OCI-LY3 (cell line): ENCODE data around the gene PGS1.

ENCODE experiments used
- EZH2phosphoT487 ChIP-seq: fragments of 200-600 bp; shearing (Covaris generic); IDR thresholded peaks from 2 replicates; pipeline ENCODE4 v1.6.1; 2018; ENCODE audit warnings: antibody characterized with exemption, mixed run types, low read depth
- TF ChIP-seq, protein P1 (sequence below): fragments of 200-600, 300-600 bp; sonication (generic); IDR thresholded peaks from 2 replicates; pipeline ENCODE4 v1.5.1; 2014; ENCODE audit warnings: antibody characterized with exemption, low read length, low read depth

DNA sequence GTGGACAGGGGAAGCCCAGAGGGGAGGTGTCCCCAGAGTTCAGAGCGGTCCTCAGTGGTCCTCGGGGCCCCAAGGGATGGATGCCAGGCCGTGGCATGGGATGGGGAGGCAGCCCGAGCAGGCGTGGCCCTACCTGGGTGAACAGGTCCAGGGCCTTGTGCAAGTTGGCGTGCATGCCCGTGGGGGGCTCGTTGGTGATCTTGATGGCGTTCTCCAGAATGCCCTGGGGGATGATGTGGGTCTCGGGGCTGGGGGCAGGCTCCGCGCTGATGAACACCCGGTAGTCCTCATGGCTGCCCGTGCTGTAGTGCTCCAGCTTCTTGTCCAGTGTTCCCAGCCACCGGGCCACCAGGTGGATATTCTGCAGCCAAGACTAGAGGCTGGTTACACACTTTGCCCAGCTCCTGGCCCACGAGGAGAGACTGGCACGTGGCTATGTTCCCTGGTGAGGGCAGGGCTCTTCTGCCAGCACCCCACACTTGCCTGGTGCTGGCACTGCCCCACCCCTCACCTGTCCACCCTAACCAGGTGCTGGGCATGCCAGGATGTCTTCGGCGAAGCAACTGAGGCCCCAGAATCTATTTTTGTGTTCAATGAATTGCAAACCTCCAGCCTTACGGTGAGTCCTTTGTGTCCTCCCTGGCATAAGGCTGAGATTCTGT, 59.2 kb downstream of the PGS1 start:
- TF ChIP-seq, protein P1, sequence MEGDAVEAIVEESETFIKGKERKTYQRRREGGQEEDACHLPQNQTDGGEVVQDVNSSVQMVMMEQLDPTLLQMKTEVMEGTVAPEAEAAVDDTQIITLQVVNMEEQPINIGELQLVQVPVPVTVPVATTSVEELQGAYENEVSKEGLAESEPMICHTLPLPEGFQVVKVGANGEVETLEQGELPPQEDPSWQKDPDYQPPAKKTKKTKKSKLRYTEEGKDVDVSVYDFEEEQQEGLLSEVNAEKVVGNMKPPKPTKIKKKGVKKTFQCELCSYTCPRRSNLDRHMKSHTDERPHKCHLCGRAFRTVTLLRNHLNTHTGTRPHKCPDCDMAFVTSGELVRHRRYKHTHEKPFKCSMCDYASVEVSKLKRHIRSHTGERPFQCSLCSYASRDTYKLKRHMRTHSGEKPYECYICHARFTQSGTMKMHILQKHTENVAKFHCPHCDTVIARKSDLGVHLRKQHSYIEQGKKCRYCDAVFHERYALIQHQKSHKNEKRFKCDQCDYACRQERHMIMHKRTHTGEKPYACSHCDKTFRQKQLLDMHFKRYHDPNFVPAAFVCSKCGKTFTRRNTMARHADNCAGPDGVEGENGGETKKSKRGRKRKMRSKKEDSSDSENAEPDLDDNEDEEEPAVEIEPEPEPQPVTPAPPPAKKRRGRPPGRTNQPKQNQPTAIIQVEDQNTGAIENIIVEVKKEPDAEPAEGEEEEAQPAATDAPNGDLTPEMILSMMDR, result no peak
- no peak for TF ChIP-seq EZH2phosphoT487
